Gastroesophageal sphincter (tissue), 3 donors: Measurements from ENCODE around the gene ATP8A1.

Source experiments
- POLR2AphosphoS5 ChIP-seq: sonication (generic); formaldehyde crosslinking; IDR thresholded peaks from one replicate; pipeline ENCODE4 v1.6.1; 2017; ENCODE audit warnings: antibody characterized with exemption
- TF ChIP-seq, protein P1 (sequence below), 4 experiments: fragments of 200-600 bp in 2 of 4; fragments of 450-650 bp in 2 of 4; sonication (generic) in 1 of 4; IDR thresholded peaks; one replicate each; pipeline ENCODE4 v1.5.1; 2017 to 2019; ENCODE audit warnings: antibody characterized with exemption in 4 of 4, mild to moderate bottlenecking in 2 of 4, moderate library complexity in 2 of 4

DNA sequence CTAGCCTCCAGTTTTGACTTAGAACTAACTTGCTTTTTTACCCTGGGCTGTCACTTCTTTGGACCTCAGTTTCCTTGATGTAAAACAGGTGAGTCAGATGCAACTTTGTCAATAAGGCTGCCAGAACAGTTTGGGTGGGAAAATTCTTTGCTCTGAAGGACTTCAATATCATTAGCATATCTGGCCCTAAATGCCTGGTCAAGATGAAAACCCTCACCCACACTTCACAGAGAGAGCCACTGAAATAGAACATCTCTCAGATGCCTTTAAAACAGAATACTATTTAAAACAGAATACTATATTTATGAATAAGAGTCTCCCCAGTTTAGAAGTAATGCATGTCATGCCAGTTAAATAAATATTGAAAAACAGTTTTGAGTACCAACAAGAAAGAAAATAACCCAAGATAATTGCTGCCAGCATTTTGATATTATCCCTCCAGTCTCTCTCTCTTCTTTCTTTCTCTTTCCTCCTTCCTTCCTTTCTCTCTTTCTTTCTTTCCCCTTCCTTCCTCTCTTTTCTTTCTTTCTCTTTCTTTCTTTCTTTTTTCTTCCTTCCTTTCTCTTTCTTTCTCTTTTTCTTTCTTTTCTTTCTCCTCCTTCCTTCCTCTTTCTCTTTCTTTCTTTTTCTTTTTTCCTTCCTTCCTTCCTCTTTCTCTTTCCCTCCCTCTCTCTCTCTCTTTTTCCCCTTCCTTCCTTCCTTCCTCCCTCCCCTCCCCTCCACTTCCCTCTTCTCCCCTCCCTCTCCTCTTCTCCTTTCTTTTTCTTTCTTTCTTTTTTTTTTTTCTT lies 292.4 kb downstream of the ATP8A1 start:
- no peak for TF ChIP-seq POLR2AphosphoS5
- TF ChIP-seq, protein P1, sequence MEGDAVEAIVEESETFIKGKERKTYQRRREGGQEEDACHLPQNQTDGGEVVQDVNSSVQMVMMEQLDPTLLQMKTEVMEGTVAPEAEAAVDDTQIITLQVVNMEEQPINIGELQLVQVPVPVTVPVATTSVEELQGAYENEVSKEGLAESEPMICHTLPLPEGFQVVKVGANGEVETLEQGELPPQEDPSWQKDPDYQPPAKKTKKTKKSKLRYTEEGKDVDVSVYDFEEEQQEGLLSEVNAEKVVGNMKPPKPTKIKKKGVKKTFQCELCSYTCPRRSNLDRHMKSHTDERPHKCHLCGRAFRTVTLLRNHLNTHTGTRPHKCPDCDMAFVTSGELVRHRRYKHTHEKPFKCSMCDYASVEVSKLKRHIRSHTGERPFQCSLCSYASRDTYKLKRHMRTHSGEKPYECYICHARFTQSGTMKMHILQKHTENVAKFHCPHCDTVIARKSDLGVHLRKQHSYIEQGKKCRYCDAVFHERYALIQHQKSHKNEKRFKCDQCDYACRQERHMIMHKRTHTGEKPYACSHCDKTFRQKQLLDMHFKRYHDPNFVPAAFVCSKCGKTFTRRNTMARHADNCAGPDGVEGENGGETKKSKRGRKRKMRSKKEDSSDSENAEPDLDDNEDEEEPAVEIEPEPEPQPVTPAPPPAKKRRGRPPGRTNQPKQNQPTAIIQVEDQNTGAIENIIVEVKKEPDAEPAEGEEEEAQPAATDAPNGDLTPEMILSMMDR (IDR thresholded peaks at IDR 0.05), result no peak
